Mesothelial cell of epicardium (in vitro differentiated cells): ENCODE measurements around the gene PDCD5. TPM values are rescaled to one million over a fixed set of nuclear protein-coding genes. Genes with fewer than 3 reads are reported as not detected.
"Not testable (repeated sequence)": the region's sequence is repeated elsewhere in the genome, so short reads cannot be mapped to it uniquely, and the experiment has no call there.

Source experiments
- DNase-seq, 2 experiments: peaks; one replicate each; pipeline ENCODE4 v3.0.0; 2021; ENCODE audit warnings: low spot score in 2 of 2; ENCODE audit not compliant: unreplicated experiment in 2 of 2
- H3K27ac Mint-ChIP-seq: 2 replicates; pipeline ENCODE4 v1.8.0; 2021; ENCODE audit warnings: mixed read lengths
- H3K27me3 Mint-ChIP-seq: 2 replicates; pipeline ENCODE4 v1.8.0; 2021; ENCODE audit warnings: low read depth, mixed read lengths
- H3K36me3 Mint-ChIP-seq: 2 replicates; pipeline ENCODE4 v1.8.0; 2021; ENCODE audit warnings: mixed read lengths
- H3K4me1 Mint-ChIP-seq: 2 replicates; pipeline ENCODE4 v1.8.0; 2021; ENCODE audit warnings: mixed read lengths
- H3K4me3 Mint-ChIP-seq: 2 replicates; pipeline ENCODE4 v1.8.0; 2021; ENCODE audit warnings: mild to moderate bottlenecking, moderate library complexity, mixed read lengths
- H3K9me3 Mint-ChIP-seq: 2 replicates; pipeline ENCODE4 v1.8.0; 2021; ENCODE audit warnings: mixed read lengths
- total RNA-seq: library from RNA; stranded (reverse); gene quantifications from 3 replicates; pipeline ENCODE4 v1.2.1, GENCODE V29; 2021
- TF ChIP-seq, protein P1 (sequence below): fragments of 200-600 bp; sonication (generic); IDR thresholded peaks from one replicate; pipeline ENCODE4 v1.5.0; 2021; ENCODE audit warnings: antibody characterized with exemption; ENCODE audit not compliant: unreplicated experiment

The PDCD5 gene
- total RNA-seq, 1 donor from 2014 or later = 97.9 TPM

DNA sequence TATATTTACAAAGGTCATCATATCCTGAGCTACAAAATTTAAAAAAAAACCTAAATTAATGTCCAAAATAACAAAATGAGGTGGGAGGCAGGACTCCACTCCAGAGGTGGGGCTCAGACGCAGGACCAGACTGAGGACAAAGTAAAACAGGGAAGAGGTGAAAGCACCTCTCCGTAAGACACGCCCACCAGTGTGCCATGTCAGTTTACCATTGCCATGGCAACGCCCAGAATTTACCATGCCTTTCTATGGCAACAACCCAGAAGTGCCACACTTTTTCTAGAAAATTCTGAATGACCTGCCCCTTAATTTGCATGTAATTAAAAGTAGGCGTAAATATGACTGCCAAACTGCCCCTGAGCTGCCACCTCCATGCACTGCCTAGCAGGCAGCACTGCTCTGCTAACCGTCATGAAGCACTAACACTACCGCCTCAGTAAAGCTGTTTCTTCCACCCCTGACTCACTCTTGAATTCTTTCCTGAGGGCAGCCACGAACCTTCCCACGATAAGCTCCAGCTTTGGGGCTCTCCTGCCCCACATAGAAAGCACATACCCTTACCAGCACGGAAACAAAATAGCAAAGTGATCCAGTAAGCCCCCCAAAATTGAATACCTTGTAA lies 22.3 kb upstream of the PDCD5 start:
- Mint-ChIP-seq H3K27me3 (peaks cover 10% of the 10 kb centered on the region), H3K9me3 (no peaks in the 10 kb centered on the region), H3K27ac (no peak overlapping the region), H3K4me1 (no peaks in the 10 kb centered on the region), H3K4me3 (no peak overlapping the region), H3K36me3 (no peaks in the 10 kb centered on the region)
- DNase-seq = no peak
- TF ChIP-seq, protein P1, sequence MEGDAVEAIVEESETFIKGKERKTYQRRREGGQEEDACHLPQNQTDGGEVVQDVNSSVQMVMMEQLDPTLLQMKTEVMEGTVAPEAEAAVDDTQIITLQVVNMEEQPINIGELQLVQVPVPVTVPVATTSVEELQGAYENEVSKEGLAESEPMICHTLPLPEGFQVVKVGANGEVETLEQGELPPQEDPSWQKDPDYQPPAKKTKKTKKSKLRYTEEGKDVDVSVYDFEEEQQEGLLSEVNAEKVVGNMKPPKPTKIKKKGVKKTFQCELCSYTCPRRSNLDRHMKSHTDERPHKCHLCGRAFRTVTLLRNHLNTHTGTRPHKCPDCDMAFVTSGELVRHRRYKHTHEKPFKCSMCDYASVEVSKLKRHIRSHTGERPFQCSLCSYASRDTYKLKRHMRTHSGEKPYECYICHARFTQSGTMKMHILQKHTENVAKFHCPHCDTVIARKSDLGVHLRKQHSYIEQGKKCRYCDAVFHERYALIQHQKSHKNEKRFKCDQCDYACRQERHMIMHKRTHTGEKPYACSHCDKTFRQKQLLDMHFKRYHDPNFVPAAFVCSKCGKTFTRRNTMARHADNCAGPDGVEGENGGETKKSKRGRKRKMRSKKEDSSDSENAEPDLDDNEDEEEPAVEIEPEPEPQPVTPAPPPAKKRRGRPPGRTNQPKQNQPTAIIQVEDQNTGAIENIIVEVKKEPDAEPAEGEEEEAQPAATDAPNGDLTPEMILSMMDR = no peak

DNA sequence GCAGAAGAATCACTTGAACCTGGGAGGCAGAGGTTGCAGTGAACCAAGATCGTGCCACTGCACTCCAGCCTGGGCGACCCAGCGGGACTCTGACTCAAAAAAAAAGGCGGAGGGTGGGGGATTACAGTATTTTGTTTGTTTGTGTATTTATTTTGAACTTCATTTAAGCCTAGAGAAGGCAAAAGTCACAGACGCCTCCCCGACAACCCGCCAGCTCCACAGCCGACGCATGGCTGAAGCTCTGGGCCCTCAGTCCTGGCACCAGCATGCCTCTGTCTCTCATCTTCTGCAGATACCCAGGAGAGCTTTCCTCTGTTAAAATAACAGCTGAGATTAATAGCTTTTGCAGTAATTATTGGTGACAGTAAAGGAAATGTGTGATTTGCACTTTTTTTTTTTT lies 17.2 kb upstream of the PDCD5 start:
- H3K27me3 Mint-ChIP-seq = peaks cover 7% of the 10 kb centered on the region
- DNase-seq = no peak
- no peak overlapping the region for H3K4me3 Mint-ChIP-seq
- TF ChIP-seq, protein P1 = no peak
- no peak overlapping the region for H3K27ac Mint-ChIP-seq
- H3K36me3 Mint-ChIP-seq = no peaks in the 10 kb centered on the region
- H3K9me3 Mint-ChIP-seq = no peaks in the 10 kb centered on the region
- no peaks in the 10 kb centered on the region for H3K4me1 Mint-ChIP-seq

DNA sequence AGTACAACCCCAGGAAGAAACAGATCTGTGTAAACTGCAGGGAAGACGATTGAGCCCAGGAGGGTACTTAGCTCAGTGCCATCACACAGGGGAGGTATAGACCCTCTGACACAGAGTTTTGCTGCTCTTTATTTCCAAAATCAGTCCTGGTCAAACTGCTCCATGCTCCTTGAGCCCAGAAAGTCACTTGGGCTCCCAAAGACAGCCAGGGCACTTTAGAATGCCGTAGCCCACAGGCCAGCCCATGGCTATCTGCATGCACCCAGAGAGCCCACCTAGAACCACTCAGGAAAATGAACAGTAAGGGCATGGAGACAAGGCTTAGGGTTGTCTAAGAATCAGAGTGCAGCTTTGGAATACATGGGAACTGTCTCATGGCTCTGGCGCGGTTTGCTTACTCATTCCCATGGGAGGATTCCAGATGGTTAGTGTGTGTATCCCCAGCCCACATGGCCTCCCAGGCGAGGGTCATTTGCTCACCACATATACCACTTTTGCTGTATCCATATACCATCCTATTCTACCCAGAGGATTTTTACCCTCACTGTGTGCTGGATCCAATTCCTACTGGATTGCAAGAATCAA lies 14.7 kb upstream of the PDCD5 start:
- peaks cover 6% of the 10 kb centered on the region for H3K27me3 Mint-ChIP-seq
- peaks cover 2% of the 10 kb centered on the region for H3K4me1 Mint-ChIP-seq
- H3K9me3 Mint-ChIP-seq = no peaks in the 10 kb centered on the region
- H3K36me3 Mint-ChIP-seq = no peaks in the 10 kb centered on the region
- no peak for DNase-seq
- no peak overlapping the region for H3K27ac Mint-ChIP-seq
- TF ChIP-seq, protein P1 = no peak
- no peak overlapping the region for H3K4me3 Mint-ChIP-seq

DNA sequence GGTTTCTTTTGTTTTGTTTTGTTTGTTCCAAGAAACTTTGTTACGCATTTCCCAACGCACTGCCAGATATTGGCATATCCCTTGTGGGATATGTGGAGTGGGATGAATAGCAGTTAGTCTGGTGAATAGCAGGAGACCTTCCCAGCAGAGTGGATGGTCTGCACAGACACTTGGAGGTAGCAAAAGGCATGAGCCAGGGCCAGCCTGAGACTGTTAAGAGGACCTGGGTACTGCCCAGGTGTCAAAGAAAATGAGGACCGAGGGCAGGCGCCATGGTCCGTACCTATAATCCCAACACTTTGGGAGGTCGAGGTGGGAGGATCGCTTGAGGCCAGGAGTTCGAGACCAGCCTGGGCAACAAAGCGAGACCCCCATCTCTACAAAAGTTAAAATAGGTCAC lies 13.5 kb upstream of the PDCD5 start:
- DNase-seq = no peak
- TF ChIP-seq, protein P1 = no peak
- Mint-ChIP-seq H3K4me1 (peaks cover 2% of the 10 kb centered on the region), H3K27me3 (peaks cover 6% of the 10 kb centered on the region), H3K9me3 (no peaks in the 10 kb centered on the region), H3K36me3 (no peaks in the 10 kb centered on the region), H3K27ac (no peak overlapping the region), H3K4me3 (no peak overlapping the region)

DNA sequence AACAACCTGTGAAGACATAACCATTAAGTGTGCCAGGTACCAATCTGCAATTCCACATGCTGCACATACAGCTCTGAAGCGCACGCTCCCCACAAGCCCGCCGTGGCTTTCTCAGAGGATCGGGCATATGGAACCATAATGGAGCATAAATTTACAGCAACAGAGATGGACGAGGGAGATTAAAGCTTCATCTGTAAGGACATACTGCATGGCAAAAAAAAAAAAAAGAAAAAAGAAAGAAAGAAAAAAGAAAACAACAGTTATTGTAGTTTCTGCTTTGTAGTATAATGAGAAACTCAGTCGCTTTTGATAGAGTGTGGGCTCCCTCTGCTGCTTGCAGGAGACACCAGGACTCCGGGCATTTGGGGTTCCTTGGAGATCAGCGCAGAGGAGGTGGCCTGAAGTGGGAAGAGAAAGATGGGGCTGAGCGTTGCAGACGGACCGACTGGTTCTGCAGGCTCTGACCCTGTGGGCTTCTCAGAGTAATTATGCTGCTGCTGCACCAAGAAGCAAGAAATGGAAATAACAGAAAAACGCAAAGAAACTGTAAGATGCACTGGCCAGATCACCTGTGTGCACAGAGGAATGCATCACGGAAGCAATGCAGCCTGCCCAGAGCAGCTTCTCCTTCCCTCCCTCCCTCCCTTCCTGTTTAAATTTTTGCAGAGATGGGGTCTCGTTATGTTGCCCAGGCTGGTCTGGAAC lies 10.8 kb upstream of the PDCD5 start:
- H3K36me3 Mint-ChIP-seq = no peaks in the 10 kb centered on the region
- peak; percentile 46 to 62 for DNase-seq
- H3K27me3 Mint-ChIP-seq = peaks cover 10% of the 10 kb centered on the region
- no peak overlapping the region for H3K4me3 Mint-ChIP-seq
- H3K27ac Mint-ChIP-seq = no peak overlapping the region
- H3K9me3 Mint-ChIP-seq = no peaks in the 10 kb centered on the region
- TF ChIP-seq, protein P1 = peak; percentile 28
- peaks cover 2% of the 10 kb centered on the region for H3K4me1 Mint-ChIP-seq

DNA sequence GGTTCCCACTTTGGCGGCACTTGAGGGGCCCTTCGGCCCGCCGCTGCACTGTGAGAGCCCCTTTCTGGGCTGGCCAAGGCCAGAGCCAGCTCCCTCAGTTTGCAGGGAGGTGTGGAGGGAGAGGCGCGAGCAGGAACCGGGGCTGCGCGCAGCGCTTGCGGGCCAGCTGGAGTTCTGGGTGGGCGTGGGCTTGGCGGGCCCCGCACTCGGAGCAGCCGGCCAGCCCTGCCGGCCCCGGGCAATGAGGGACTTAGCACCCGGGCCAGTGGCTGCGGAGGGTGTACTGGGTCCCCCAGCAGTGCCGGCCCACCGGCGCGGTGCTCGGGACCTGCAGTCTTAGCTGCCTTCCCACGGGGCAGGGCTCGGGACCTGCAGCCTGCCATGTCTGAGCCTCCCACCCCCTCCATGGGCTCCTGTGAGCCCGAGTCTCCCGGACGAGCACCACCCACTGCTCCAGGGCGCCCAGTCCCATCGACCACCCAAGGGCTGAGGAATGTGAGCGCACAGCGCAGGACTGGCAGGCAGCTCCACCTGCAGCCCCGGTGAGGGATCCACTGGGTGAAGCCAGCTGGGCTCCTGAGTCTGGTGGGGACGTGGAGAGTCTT lies 9.4 kb upstream of the PDCD5 start:
- H3K4me1 Mint-ChIP-seq, DNase-seq, H3K9me3 Mint-ChIP-seq, H3K4me3 Mint-ChIP-seq, H3K27ac Mint-ChIP-seq, H3K36me3 Mint-ChIP-seq: not testable (repeated sequence)
- H3K27me3 Mint-ChIP-seq = peaks cover 14% of the 10 kb centered on the region

DNA sequence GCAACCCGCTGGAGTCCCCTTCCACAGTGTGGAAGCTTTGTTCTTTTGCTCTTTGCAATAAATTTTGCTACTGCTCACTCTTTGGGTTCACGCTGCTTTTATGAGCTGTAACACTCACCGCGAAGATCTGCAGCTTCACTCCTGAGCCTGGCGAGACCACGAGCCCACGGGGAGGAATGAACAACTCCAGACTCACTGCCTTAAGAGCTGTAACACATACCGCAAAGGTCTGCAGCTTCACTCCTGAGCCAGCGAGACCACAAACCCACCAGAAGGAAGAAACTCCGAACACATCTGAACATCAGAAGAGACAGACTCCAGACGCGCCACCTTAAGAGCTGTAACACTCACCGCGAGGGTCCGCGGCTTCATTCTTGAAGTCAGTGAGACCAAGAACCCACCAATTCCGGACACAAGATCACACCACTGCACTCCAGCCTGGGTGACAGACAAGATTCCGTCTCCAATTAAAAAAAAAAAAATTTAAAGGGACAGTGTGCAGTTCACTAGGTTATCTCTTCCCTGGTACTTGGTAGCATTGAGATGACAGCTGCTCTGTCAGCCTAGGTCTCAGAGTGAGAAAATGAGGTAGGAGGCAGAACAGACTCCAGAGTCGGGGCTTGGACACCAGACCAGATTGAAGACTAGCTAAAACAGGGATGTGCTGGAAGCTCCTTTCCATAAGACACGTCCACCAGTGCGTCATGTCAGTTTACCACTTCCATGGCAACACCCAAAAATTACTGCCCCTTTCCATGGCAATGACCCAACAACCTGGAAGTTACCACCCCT lies 8.1 kb upstream of the PDCD5 start:
- H3K36me3 Mint-ChIP-seq, H3K4me3 Mint-ChIP-seq, H3K4me1 Mint-ChIP-seq, H3K27ac Mint-ChIP-seq, DNase-seq, H3K9me3 Mint-ChIP-seq: not testable (repeated sequence)
- H3K27me3 Mint-ChIP-seq = peaks cover 16% of the 10 kb centered on the region
